CD1c-positive myeloid dendritic cell (primary cell): ENCODE measurements around the gene C6orf47.

Source experiments
- DNase-seq: peaks from one replicate; pipeline ENCODE4 v3.0.0-alpha.2; 2016; ENCODE audit errors: extremely low spot score

C6orf47 gene

GRCh38 chr6:31661262-31662123 is 915 bp upstream of the C6orf47 start:
- DNase-seq = no peak

- peak; percentile 35 for DNase-seq
Observed at GRCh38 chr6:31659649-31660380, 763 bp downstream of the C6orf47 start.

GRCh38 chr6:31658983-31659648 is 1.5 kb downstream of the C6orf47 start:
- no peak for DNase-seq

- no peak for DNase-seq
Observed at GRCh38 chr6:31658158-31658688, 2.4 kb downstream of the C6orf47 start.

GRCh38 chr6:31657406-31658157 is 3.0 kb downstream of the C6orf47 start:
- DNase-seq = no peak

DNA sequence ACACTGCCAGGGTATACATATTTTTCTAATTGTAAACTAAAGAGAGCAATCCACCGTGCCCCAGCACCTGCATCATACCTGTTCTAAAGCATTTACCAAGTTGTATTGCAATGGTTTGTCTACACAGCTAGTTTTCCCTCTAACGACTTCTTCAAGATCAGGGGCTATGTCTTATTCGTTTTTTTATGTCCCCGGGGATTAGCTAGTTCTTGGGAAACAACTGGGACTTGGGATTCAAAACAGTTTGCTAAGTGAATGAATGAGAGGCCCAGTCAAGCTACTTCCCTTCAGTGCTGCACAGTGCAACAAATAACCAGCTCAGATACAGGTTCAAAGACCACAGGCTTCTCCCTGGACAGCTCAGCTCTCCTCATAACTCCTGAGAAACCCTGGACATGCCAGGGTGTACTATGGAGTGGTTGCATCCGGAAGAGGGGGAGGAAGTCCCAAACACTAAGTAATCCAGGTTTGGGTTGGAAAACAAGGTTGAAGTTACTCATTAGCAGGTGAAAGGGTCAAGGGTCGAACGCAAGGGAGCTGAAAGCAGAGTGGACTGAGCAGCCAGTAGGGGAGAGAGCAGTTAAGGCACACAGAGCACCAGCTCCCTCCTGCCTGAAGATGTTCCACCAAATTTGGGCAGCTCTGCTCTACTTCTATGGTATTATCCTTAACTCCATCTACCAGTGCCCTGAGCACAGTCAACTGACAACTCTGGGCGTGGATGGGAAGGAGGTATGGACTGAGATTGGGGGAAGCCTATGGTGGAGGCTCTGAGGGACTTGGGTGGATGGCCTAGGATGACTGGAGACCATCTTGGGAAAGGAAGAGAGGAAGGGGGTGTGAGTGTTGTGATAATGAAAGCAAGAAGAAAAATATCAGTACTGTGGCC is 5.0 kb downstream of the C6orf47 start, which contains the start of gene APOM:
Gene APOM (plus strand): TSS at position 546 of the 889 bp plus-strand sequence. CDS start 73 bp downstream, at position 619.
- DNase-seq = no peak

DNA sequence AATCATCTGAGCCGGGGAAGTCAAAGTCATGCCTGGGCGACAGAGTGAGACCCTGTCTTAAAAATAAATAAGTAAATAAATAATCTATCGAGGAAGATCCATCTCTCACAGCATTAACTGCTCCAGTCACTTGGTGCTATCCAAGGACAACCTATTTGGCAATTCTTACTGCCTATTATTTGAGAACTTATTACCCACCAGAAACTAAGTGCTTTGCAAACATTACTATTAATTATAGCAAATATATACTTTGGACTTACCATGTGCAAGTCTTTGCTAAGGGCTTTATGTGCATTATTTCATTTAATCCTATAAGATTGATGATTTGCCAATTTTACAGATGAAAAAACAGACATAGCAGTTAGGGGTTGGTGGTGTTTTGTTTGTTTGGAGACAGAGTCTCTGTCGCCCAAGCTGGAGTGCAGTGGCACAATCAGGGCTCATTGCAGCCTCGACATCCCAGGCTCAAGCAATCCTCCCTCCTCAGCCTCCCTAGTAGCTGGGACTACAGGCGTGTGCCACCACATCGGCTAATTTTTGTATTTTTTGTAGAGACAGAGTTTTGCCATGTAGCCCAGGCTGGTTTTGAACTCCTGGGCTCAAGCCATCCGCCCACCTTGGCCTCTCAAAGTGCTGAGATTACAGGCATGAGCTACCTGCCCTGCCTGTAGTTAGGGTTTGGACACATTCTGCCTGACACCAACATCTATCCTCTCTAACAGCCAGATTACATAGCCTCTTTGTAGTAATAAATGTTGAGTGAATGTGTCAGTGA is 5.8 kb downstream of the C6orf47 start:
- DNase-seq = no peak

DNA sequence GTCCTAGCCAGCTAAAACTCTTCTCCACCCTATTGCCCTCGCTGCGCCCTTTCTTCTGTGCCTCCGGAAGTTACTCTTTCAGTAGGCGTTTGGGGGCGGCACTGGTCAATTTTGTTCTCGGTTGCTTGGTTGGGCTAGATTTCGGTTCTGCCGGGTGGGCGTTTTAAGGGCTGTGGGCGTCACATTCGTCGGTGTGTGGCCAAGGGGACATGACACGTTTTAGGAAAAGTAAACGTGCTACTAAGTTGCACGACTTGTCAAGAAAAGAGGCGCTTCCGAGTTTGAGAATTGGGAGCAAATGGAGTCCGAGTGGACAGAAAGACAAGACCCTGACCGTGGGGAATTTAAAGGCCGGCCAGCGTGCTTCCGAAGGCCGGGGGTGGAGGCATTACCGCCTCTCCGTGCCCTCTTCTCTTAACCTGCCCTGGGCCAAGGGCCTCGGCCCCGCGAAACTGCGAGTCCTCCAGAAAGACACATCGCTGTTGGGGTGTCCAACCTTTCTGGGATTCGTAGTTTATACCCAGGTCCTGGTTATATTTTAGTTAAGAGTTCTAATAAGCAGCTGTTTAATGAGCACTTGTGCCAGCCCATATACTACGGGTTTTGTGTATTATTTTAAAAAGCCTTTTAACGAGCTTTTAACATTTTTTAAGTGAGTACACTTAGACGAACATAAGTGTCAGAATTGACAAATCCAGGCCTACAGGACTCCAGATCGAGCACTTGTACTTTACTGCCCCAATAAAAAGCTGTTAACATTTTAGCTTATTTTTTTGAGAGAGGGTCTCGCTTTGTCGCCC is 7.5 kb downstream of the C6orf47 start:
- DNase-seq = peak; percentile 97

DNA sequence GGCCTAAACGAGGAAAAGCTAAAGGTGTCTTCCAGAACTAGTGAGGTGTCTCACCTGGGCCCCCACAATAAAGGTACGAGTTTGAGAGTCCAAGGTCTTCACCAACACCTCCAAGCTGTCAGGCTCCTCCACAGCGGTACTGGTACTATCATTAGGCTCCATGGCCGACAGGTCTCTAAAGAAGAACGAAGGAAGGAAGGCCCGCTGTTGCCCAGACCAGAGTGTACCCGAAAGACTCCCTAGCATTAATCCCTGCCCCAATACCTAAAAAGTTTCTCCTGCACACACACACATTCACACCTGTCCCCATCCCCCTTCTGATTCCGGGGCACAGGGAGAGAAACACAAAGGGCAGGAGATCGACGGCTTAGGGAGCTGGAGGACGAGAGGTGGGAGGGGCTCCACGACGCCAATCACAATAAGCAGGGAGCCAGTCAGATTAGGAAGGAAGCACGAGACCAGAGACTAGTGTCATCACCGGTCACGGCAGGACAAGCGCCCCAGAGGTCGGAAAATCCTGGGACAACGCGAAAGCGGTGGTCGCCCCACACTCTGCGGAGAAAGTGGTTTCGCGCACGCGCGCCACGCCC is 8.9 kb downstream of the C6orf47 start:
- DNase-seq = peak; percentile 90

DNA sequence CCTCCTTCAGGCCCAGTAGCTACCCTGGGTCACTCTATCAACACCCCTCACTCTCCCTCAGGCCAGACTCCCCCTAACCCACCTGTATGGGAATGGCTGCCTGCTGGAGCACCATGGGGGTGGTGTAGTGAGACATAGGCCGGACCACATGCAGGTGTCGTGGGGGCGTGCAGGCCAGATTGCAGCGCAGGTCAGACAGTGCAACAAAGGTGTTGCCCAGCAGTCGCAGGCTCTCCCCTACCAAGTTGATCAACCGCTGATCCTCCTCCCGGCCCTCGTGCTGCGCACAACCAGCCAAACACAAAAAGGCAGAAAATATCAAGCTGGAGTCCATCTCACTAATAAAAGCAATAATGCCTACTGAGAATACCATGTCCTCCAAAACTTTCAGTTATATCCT is 15.3 kb downstream of the C6orf47 start:
- no peak for DNase-seq

DNA sequence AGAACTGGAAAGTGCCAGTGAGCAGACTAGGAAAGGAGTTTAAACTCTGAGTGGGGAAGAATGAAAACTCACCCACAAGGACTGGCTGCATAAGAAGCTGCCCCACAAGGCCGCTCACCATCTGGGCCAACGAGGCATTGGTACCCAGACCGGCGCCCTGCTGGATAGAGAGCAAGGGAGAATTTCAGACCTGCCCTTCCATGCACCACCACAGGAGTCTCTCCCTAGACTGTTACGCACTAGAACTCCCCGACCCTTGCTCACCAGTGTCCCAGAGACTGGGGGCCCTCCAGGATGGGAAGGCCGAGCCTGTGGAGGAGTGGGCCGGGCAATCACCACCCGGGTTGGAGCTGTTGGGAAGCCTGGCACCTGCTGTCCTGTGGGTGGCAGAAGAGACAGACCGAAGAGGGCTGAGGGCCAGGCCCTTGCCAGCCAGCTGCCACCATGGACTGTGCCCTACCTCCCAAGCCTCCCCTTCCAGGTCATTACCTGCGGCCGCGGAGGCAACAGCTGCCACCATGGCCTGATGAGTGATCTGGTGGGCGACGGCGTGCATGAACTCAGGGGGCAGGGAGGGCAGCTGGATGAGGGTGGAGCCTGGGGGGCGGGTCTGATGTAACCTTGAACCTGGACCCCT is 16.6 kb downstream of the C6orf47 start:
- no peak for DNase-seq

DNA sequence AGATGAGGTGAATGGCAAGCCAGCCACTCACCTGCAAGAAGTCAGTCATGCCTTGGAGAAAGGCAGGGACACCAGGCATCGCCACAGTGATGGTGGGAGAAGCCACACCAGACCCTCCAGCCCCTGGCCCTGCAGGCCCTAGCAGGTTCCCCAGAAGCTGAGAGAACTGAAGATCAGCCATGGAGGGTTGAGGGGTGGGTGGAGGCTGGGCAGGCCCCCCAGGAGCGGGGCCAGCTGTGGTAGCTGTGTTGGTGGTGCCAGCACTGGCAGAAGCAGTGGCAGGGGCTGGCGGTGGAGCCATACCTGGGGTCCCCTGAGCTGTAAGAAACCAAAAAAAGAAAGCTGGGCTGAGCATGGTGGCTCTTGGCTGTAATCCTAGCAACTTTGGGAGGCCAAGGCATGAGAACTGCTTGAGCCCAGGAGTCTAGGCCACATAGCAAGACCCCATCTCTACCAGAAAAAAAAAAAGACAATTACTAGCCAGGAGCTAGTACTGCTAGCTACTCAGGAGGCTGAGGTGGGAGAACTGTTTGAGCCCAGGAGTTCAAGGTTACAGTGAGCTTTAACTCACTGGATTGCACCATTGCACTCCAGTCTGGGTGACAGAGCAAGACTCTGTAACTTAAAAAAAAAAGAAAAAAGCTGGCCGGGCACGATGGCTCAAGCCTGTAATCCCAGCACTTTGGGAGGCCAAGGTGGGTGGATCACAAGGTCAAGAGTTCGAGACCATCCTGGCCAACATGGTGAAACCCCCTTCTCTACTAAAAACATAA is 17.6 kb downstream of the C6orf47 start:
- DNase-seq = no peak

GRCh38 chr6:31641370-31641769 is 19.2 kb downstream of the C6orf47 start:
- no peak for DNase-seq

GRCh38 chr6:31640612-31641011 is 20.0 kb downstream of the C6orf47 start:
- DNase-seq = no peak

DNA sequence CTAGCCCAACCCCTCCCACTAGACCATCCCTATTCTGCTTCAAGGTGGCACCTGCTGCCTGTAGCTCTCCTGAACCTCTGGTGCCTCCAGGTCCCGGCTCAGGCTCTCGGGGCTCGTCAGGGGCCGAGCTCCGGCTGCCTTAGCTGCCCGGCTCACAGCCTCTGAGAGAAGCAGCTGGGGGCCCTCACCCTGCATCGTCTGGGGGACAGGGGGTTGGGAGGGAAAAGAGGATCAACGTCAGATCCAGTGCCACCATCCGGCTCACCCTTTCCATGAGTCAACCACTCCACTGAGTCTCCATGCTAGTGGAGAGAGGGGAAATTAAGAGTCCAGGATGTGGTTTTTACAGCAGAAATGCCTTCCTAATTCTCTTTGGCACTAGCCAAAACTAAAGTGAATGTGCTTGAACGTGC is 21.1 kb downstream of the C6orf47 start:
- no peak for DNase-seq

DNA sequence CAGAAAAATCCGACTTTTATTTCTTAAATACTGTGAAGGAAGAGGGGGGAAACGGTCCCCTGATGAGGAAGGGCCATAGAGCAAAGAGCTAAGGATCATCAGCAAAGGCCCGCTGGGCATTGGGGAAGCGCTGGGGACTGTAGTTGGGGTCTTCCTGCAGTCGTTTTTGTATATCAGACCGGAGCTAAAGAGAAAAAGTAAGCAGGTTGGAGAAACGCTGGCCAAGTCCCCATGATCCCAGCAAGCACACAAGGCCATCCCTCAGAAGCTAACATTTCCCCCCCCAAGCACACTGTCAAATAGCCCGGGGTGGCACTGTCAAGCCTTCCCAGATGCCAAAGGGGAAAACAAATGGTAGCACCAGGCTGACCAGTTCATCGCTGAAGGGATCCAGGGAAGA is 21.5 kb downstream of the C6orf47 start:
- no peak for DNase-seq
